HG03135 (cell line): ENCODE data around the gene SLIT1.

ENCODE experiments used
- ATAC-seq: cut with Tn5 transposase; IDR thresholded peaks from one replicate; pipeline ENCODE4 v1.9.1; 2021; ENCODE audit warnings: mild to moderate bottlenecking, moderate library complexity; ENCODE audit not compliant: unreplicated experiment

The SLIT1 gene

GRCh38 chr10:97173036-97173435 lies 12.7 kb downstream of the SLIT1 start:
- ATAC-seq: no peak

DNA sequence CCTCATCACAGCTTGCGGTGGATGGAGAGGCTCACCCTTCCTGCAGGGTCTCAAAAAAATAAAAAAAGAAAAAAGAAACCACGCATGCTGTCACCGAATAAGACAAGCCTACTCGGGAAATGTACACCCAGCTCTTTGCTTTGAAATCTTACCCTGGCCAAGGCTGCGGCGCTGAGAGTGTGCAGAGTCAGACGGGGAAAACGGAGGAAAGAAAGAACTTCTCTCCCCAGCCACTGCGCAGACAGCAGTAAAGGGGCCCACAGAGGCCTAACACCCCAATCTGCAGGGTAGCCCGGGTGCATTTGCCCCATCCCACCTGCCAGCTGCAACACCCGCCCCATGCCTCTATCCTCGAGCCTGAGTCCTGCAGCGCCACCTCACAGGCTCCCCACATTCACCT lies 14.8 kb downstream of the SLIT1 start:
- no peak for ATAC-seq

DNA sequence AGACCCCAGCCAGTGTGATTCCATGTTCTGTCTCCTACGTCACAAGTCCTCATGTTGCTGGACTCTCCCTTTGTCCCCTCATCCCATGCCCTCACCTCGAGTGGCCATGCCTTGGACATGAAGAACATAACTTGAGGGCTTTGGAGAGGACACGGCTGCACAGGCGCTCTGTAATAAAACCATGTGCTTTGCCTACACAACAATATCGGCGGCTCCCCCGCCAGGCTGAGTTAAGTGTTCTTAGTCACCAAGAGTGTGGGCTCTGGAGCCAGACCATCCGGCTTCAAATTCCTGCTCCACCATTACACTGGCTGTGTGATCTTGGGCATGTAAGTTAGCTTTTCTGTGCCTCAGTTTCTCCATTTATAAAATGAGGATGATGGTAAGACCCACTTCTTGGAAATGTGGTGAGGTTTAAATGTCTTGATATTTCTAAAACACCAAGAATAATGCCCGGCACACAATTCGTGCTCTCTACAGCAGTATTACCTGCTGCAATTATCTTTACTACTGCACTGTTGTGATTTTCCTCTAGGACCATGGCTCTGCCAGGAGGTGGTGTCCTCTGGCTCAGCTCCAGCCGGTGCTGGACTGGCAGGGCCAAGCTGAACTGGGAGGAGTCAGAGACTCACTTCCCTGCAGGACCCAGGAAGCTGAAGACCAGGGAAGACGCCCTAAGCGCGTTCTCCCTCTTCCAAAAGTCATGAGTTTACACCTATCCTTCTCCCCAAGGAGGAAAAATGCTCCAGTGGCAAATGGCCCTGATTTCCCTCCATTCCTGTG lies 15.7 kb downstream of the SLIT1 start:
- no peak for ATAC-seq

GRCh38 chr10:97169063-97169462 lies 16.7 kb downstream of the SLIT1 start:
- no peak for ATAC-seq

DNA sequence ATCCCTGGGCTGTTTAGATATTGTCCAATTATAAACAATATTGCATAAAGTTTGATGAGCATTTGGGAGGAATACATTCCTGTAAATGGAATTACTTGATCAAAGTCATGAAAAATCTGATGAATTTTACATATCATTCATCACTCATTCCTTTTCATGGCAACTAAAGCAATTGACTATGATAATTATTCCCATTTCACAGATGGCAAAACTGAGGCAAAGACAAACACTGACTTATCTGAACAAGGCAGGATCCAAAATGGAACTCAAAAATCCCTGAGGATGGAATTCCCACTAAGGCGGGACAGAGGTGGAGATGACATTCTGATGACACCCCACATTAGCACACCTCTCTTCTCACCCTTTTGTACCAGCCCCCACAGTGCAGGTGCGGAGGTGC lies 17.1 kb downstream of the SLIT1 start:
- ATAC-seq: no peak

DNA sequence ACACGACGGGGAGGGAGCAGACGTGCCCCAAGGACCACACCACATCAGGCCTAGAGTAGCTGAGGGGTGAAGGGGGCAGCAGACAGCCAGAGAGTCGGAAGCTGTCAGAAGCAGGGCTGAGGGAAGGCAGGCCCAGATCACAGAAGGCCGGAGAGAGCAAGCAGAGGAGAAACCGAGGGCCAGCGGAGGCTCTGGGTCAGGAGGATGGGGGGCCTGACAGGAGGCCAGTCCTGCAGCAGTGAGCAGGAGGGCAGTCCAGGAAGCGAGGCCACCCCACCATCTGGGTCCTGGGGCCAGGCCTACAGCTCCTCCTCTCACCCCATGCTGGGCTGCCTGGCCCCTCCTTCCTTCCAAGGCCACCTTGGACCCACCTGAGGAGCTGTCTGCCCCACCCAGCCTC lies 20.3 kb downstream of the SLIT1 start:
- ATAC-seq: no peak

GRCh38 chr10:97163781-97164501 lies 21.8 kb downstream of the SLIT1 start:
- ATAC-seq: no peak

DNA sequence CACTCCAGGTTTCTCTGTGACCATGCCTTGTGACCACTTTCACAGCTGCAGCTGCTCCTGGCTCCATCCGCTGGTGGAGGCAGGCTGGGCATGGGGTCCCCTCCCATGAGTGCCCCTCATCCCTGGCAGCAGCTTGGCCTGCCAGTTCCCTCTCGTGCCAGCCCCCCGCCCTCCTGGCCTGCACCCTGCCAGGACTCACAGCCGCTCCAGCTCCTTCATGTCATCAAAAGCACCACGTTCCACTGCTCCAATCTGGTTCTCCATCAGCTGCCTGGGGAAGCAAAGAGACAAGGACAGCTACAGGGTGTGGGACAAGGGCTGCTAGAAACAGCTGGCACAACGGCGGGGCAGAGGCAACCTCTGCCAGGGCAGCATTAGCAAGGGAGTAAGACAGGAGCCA lies 22.6 kb downstream of the SLIT1 start:
- no peak for ATAC-seq

- no peak for ATAC-seq
These were observed 26.0 kb downstream of the SLIT1 start for GRCh38 chr10:97159646-97160305.

DNA sequence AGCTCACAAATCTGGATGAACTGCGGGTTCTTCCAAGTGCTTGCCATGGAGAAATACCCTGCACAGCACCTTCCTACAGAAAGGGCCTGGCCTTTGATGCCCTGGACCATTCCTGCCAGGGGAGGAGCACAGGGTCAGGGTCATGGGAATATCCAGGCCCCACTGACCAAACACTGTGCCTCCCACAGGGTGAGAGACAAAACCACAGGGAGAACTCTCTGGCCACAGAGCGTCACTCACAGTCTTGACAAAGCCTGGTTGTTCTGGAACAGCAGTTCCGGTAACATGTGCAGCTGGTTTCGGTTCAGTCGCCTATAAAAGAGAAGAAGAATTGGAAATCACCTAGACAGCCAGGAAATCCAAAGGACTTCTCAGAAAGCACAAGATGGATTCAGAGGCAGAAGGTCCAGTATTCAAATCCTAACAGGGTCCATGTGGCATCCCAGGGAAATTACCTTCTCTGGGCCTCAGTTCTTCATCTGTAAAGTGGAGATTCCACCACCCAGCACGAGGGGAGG lies 28.1 kb downstream of the SLIT1 start:
- no peak for ATAC-seq

- no peak for ATAC-seq
These were observed 31.0 kb downstream of the SLIT1 start for GRCh38 chr10:97154781-97155180.

DNA sequence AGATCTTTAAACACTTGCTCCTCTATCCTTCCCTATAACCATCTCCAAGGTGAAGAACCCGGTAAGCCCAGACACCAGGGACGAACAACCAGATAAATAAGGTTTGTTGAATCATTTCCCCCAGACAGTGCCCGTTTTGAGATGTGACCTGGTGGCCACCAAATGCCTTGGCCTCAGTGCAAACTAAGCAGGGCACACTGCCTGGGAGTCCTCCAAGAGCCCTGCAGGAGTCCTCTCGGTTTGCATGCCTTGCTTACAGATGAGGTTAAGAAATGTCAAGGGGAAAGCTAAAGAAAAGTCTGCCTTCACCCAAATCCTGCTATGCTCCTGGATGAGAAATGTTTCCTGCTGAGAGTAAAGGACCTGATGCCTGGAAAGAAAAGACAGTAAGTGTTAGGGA lies 31.6 kb downstream of the SLIT1 start:
- ATAC-seq: no peak

- ATAC-seq: no peak
These were observed 32.4 kb downstream of the SLIT1 start for GRCh38 chr10:97153270-97153850.

DNA sequence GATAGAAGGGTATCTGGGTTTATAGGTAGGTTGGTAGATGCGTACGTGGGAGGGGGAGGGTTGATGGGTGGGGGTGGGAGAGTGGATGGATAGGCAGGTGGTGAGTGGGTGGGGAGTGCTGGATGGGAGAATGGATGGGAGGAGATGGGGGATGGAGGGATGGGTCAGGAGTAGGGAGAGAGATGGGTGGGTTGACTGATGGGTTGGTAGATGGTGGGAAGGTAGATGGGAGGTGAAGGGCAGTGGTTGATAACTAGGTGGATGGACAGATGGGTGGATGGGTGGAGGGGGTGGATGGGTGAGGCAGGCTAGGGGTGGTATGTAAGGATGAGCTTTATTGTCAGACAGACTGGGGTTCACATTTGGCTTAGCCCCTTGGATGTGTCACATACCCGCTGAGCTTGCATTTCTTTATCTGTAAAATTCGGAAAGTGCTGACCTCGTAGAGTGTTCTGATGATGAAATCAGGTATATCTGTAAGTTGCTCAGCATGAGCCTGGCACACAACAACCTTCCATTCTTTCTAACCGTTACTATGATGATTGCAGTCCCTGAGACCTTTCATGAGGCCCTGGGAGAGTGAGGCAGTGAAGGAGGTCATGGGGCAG lies 34.3 kb downstream of the SLIT1 start:
- no peak for ATAC-seq

DNA sequence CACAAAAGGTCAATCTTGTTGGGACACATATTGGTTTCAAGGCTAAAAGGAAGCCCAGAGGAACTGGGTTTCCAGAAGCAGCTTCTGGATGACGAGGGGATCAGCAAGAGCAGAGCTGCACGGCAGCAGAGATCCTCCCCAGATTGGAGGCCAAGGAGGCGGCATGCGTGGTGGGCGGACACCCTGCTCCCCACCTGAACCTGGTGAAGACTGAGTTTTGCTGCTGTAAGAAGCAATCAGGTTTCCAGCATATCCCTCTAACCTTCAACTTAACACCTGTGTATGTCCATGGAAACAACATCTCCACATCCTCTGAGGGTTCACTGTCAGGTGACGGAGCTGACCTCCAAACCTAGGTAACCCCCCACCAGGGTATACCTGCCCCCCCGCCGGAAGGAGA lies 35.1 kb downstream of the SLIT1 start:
- ATAC-seq: no peak

DNA sequence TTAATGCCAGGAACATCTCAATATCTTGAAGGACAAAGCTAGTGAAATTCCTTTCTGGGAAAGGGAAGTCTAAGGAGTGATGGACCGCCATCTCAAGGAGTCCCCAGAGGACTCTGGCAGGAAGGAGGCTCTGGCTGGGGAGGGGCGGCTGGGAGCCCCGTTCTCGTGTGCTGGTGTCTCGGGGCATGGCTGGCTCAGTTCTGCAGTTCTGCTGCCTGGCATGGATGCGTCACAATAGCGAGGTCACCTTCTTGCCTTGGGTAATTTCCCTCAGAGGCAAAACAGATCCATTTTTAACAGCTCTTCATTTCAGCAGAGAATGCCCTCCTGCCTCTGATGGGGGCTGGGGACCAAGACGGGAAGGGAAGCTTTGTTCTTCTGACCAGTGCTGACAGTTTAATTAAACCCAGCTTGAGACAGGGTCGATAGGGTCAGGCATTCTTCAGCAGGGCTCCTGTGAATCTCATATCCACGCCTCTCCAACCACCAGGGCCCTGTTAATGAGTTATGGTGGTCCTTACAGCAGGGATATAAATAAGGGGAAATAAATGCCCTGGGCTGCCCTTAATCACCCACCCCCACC lies 35.7 kb downstream of the SLIT1 start:
- ATAC-seq: no peak

- ATAC-seq: no peak
These were observed 36.7 kb downstream of the SLIT1 start for GRCh38 chr10:97149079-97149531.

GRCh38 chr10:97144297-97144696 lies 41.5 kb downstream of the SLIT1 start:
- ATAC-seq: no peak

DNA sequence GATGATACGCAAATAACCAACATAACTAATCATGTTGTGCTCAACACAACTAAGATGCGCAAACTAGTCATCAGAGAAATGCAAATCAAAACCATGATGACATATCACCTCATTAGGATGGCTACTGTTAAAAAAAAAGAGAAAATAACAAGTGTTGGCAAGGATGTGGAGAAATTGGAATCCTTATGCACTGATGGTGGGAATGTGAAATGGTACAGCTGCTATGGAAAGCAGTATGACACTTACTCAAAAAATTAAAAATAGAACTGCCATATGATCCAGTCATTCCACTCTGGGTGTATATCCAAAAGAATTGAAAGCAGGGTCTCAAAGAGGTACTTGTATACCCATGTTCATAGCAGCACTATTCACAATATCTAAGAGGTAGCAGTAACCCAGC lies 42.9 kb downstream of the SLIT1 start:
- ATAC-seq: no peak

- ATAC-seq: no peak
These were observed 44.6 kb downstream of the SLIT1 start for GRCh38 chr10:97140902-97141745.
